Cardiac muscle cell (in vitro differentiated cells and primary cell): ENCODE data around the gene BIVM. TPM values are rescaled to one million over a fixed set of nuclear protein-coding genes. Genes with fewer than 3 reads are reported as not detected.

Experiments
- DNase-seq, 2 donors: peaks; one replicate each; pipeline versions ENCODE4 v3.0.0 to v3.0.0-alpha.2; 2010 to 2017; ENCODE audit warnings: low read depth in 1 of 2, low spot score in 1 of 2
- H3K27ac ChIP-seq: fragments of 200-600 bp; sonication (generic); 2 replicates; pipeline ENCODE4 v1.5.1; 2016
- H3K27me3 ChIP-seq: fragments of 200-600 bp; sonication (generic); 2 replicates; pipeline ENCODE4 v1.6.0; 2016; ENCODE audit warnings: control low read depth
- H3K36me3 ChIP-seq: fragments of 200-600 bp; sonication (generic); 2 replicates; pipeline ENCODE4 v1.5.1; 2016; ENCODE audit warnings: control low read depth
- H3K4me1 ChIP-seq: fragments of 200-600 bp; sonication (generic); 2 replicates; pipeline ENCODE4 v1.8.1; 2017; ENCODE audit warnings: low read depth, mild to moderate bottlenecking, mixed run types
- H3K4me3 ChIP-seq: fragments of 200-600 bp; sonication (generic); 2 replicates; pipeline ENCODE4 v1.5.1; 2016; ENCODE audit warnings: mild to moderate bottlenecking
- H3K9me3 ChIP-seq: fragments of 200-600 bp; sonication (generic); 2 replicates; pipeline ENCODE4 v1.5.1; 2017; ENCODE audit warnings: low read depth, mild to moderate bottlenecking, control low read depth
- polyA plus RNA-seq: library from polyadenylated mRNA; unstranded; fragments of >200 nt; fragmentation: Nextera tagmentation; extraction: Ambion mirVana; gene quantifications from 2 replicates; pipeline ENCODE4 v1.2.1, GENCODE V29; 2016
- total RNA-seq: library from RNA; depleted of rRNA; stranded (reverse); fragments of >200 nt; gene quantifications from 2 replicates; pipeline ENCODE4 v1.2.3, GENCODE V29; 2016
- TF ChIP-seq, protein P1 (sequence below): IDR thresholded peaks from 2 replicates; pipeline ENCODE4 v1.5.1; 2012; ENCODE audit warnings: low read depth, mild to moderate bottlenecking, low read length

BIVM gene
- total and polyA plus RNA-seq, 2 experiments from 2014 or later, result 14.7 to 16.1 TPM

GRCh38 chr13:102793611-102794355, 5.1 kb upstream of the BIVM start:
- TF ChIP-seq, protein P1, sequence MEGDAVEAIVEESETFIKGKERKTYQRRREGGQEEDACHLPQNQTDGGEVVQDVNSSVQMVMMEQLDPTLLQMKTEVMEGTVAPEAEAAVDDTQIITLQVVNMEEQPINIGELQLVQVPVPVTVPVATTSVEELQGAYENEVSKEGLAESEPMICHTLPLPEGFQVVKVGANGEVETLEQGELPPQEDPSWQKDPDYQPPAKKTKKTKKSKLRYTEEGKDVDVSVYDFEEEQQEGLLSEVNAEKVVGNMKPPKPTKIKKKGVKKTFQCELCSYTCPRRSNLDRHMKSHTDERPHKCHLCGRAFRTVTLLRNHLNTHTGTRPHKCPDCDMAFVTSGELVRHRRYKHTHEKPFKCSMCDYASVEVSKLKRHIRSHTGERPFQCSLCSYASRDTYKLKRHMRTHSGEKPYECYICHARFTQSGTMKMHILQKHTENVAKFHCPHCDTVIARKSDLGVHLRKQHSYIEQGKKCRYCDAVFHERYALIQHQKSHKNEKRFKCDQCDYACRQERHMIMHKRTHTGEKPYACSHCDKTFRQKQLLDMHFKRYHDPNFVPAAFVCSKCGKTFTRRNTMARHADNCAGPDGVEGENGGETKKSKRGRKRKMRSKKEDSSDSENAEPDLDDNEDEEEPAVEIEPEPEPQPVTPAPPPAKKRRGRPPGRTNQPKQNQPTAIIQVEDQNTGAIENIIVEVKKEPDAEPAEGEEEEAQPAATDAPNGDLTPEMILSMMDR, result no peak
- no peak for DNase-seq
- Histone ChIP-seq H3K36me3 (peaks cover 6% of the 10 kb centered on the region), H3K27ac (no peak overlapping the region), H3K4me3 (no peak overlapping the region), H3K27me3 (no peaks in the 10 kb centered on the region), H3K9me3 (no peaks in the 10 kb centered on the region), H3K4me1 (peaks cover 4% of the 10 kb centered on the region)

- Histone ChIP-seq H3K36me3 (no peaks in the 10 kb centered on the region), H3K4me1 (peaks cover 4% of the 10 kb centered on the region), H3K4me3 (peak overlapping the region; percentile 78), H3K27ac (no peak overlapping the region), H3K27me3 (no peaks in the 10 kb centered on the region), H3K9me3 (no peaks in the 10 kb centered on the region)
- TF ChIP-seq, protein P1, result no peak
- peak in 1 of 2 donors; percentile 9 for DNase-seq
These were observed 666 bp downstream of the BIVM start for GRCh38 chr13:102799426-102800144.

DNA sequence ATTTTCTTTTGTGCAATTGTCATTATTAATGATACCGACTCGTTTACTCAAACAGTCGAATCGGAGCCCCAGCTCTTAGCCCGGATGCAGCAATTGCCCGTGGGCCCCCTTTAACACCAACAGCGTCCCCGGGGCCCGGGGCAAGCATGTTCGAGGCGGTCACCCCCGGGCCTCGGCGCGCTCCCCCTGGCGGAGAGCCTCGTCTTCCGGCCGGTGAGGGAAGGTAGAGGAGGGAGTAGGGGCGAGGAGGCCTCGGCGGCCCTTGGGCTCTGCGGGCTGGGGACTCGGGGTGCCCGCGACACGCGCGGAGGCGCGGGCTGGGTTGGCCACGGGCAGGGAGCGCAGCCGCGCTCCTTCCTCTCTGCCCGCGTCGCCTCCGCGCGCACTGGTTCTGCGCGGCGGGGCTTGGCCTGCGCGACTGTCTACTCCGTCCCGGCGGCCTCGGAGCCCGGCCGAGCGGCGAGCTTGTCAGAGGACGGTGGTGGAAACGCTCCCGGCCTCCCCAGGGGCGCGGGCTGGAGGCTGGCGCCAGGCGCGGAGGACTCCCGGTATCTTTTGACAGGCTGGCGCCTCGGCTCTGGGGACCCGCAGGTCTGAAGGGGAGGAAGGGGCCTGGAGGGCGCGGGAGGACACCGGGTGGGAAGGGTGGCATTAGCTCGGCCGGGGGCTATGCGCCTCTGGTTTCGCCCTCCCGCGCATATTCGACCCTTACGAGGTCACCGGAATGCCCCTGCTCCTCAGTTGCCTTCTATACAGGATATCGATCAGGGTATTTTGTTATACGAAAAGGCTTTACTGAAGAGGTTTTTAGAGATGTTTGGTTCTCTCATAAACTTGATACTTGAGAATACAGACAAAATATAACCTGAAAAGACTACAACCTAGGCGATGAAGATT, 1.5 kb downstream of the BIVM start:
- Histone ChIP-seq H3K4me3 (peak overlapping the region; percentile 78), H3K27ac (no peak overlapping the region), H3K4me1 (peaks cover 4% of the 10 kb centered on the region), H3K9me3 (no peaks in the 10 kb centered on the region), H3K27me3 (no peaks in the 10 kb centered on the region), H3K36me3 (no peaks in the 10 kb centered on the region)
- TF ChIP-seq, protein P1, result peak; percentile 71
- DNase-seq, result peak; percentile 71 to 86

DNA sequence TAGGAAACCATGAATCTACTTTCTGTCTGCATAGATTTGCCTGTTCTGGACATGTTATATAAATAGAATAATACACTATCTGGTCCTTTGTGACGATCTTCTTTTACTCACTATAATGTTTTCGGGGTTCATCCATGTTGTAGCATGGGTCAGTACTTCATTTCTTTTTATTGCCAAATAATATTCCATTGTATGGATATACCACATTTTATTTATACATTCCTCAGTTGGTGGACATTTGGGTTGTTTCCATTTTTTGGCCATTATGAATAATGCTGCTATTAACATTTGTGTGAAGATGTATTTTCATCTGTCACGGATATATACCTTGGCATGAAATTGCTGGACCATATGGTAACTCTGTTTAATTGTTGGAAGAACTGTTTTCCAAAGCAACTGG, 6.8 kb downstream of the BIVM start:
- H3K4me1 ChIP-seq, result no peaks in the 10 kb centered on the region
- H3K9me3 ChIP-seq, result no peaks in the 10 kb centered on the region
- H3K4me3 ChIP-seq, result no peak overlapping the region
- peaks cover 4% of the 10 kb centered on the region for H3K36me3 ChIP-seq
- no peak for DNase-seq
- TF ChIP-seq, protein P1, result no peak
- H3K27me3 ChIP-seq, result no peaks in the 10 kb centered on the region
- no peak overlapping the region for H3K27ac ChIP-seq

DNA sequence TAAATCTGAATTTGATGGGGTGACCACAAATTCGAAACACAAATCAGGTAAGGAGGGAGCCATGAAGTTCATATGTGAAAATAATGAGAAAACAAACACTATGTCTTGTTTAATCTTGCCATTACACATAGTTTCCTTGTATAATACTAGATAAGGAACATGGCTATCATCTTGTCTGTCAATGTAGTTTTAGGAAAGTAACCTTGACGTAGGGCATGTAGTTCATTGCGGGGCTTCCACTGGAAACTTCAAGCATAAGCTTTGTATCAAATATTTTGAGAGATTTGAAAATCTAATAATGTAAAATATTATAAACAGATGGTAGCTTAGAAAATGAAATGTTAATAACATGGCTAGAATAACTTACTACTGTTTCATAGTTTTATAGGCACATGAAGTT, 8.8 kb downstream of the BIVM start:
- peaks cover 4% of the 10 kb centered on the region for H3K36me3 ChIP-seq
- no peak overlapping the region for H3K4me3 ChIP-seq
- TF ChIP-seq, protein P1, result no peak
- H3K4me1 ChIP-seq, result no peaks in the 10 kb centered on the region
- H3K27me3 ChIP-seq, result no peaks in the 10 kb centered on the region
- no peak overlapping the region for H3K27ac ChIP-seq
- DNase-seq, result no peak
- no peaks in the 10 kb centered on the region for H3K9me3 ChIP-seq
